T47D (cell line): ENCODE measurements around the gene PRDM10.
A peak's percentile ranks its signal among the peaks of the same experiment; 100 is the strongest.

Experiments
- DNase-seq, 2 experiments: peaks; one replicate each; pipeline versions ENCODE4 v3.0.0 to v3.0.0-alpha.2; 2011 to 2012; ENCODE audit warnings: low read depth in 1 of 2, low spot score in 1 of 2
- JUND ChIP-seq: IDR thresholded peaks from 2 replicates; pipeline ENCODE4 v1.6.1; 2012; ENCODE audit warnings: low read depth
- in situ Hi-C: cut with HindIII; loops from 2 replicates; pipeline ENCODE4 v1.10.0; 2016; ENCODE audit warnings: low sequenced_read_pairs, low pct_unique_long_range_greater_than_20kb

The PRDM10 gene

GRCh38 chr11:129852125-129852740 is 150.4 kb downstream of the PRDM10 start:
- peak; percentile 61 for TF ChIP-seq JUND
- DNase-seq: no peak
- in situ Hi-C loops: no loop called here
